ENCODE results near the gene LRPPRC. TPM values are rescaled to one million over a fixed set of nuclear protein-coding genes. Genes with fewer than 3 reads are reported as not detected.

LRPPRC gene
- total RNA-seq, 1 donor from 2014 or later = 52.1 TPM

DNA sequence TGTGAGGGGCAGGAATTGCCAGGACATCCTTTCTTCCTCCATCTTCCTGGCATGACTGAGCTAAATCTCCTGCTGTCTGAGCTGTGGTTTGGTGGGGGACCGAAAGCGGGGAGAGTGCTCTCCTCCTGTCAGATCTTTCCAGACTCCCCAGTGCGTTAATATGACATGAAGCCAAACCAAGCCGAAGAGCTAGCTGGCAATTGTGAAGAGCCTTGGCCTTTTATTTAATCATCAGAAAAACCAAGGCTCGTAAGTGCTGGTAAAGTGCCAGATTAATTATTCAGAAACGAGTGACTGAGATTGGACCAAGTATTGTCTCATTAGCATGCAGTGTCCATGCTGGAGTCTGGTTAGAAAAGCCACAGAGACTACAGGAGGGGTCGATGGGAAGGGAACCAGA is 14.5 kb upstream of the LRPPRC start:
- no peak overlapping the region for H3K4me3 Mint-ChIP-seq (ENCODE audit: unreplicated experiment)
- peaks cover 48% of the 10 kb centered on the region for H3K27me3 Mint-ChIP-seq (ENCODE audit: low read depth)
- no peak overlapping the region for H3K27ac Mint-ChIP-seq (ENCODE audit: unreplicated experiment)
- H3K9me3 Mint-ChIP-seq (ENCODE audit: low read depth) = no peaks in the 10 kb centered on the region
- no peak for DNase-seq (ENCODE audit: low spot score)
- H3K4me1 Mint-ChIP-seq (ENCODE audit: low read depth) = no peaks in the 10 kb centered on the region
- H3K36me3 Mint-ChIP-seq (ENCODE audit: low read depth) = peaks cover 2% of the 10 kb centered on the region
- TF ChIP-seq, protein P1, sequence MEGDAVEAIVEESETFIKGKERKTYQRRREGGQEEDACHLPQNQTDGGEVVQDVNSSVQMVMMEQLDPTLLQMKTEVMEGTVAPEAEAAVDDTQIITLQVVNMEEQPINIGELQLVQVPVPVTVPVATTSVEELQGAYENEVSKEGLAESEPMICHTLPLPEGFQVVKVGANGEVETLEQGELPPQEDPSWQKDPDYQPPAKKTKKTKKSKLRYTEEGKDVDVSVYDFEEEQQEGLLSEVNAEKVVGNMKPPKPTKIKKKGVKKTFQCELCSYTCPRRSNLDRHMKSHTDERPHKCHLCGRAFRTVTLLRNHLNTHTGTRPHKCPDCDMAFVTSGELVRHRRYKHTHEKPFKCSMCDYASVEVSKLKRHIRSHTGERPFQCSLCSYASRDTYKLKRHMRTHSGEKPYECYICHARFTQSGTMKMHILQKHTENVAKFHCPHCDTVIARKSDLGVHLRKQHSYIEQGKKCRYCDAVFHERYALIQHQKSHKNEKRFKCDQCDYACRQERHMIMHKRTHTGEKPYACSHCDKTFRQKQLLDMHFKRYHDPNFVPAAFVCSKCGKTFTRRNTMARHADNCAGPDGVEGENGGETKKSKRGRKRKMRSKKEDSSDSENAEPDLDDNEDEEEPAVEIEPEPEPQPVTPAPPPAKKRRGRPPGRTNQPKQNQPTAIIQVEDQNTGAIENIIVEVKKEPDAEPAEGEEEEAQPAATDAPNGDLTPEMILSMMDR (IDR thresholded peaks at IDR 0.05) = no peak

DNA sequence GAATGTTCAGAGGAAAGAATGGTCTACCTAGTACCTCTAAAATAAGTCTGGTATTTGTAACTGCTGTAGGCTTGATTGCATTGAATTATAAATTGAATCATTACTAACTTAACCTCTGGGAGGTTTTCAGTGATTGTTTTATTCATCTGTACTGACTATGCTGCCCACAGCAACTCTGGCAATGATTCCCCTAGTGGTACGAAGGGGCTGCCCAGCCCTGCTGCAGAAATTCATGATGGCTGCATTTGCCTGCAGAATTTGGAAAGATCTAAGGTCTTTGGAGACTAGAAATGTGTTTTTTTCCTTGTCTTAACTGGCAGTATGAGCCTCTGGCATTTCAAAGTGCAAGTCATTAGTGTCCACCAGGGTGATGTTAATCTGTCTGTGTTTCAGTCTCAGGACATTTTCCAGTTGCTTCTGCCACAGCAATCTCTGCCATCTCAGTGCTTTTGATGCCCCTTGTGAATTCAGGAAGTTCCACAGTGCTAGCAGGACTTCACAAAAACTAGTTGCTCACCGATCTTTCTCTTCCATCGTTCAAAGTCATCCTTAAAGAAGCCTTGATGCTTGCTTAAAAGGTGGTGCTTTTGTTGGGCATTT is 13.4 kb upstream of the LRPPRC start:
- Mint-ChIP-seq H3K27ac (ENCODE audit: unreplicated experiment) (no peak overlapping the region), H3K27me3 (ENCODE audit: low read depth) (peaks cover 41% of the 10 kb centered on the region), H3K4me1 (ENCODE audit: low read depth) (no peaks in the 10 kb centered on the region), H3K4me3 (ENCODE audit: unreplicated experiment) (no peak overlapping the region), H3K36me3 (ENCODE audit: low read depth) (peaks cover 2% of the 10 kb centered on the region), H3K9me3 (ENCODE audit: low read depth) (no peaks in the 10 kb centered on the region)
- TF ChIP-seq, protein P1 (IDR thresholded peaks at IDR 0.05) = no peak
- DNase-seq (ENCODE audit: low spot score) = no peak

DNA sequence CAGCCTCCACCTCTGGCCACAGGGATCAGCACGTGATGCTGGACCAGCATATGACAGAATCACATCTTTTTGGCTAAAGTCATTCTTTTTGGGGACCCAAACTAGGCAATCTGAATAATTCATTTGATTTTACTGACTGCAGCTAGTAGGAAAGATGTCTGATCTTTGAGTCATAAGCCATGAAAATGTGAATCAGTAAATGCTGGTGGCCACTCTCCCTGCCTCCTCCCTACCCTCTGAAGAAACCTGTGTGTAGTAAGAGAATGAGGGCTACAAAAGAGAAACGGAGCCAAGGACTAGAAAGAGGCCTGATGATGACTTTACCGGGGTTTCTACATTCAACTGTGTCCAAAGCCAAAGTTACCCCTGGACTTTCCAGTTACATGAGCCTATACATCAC is 10.1 kb upstream of the LRPPRC start:
- peaks cover 35% of the 10 kb centered on the region for H3K27me3 Mint-ChIP-seq (ENCODE audit: low read depth)
- no peaks in the 10 kb centered on the region for H3K36me3 Mint-ChIP-seq (ENCODE audit: low read depth)
- no peak for DNase-seq (ENCODE audit: low spot score)
- H3K27ac Mint-ChIP-seq (ENCODE audit: unreplicated experiment) = peak overlapping the region; percentile 10
- H3K4me1 Mint-ChIP-seq (ENCODE audit: low read depth) = no peaks in the 10 kb centered on the region
- H3K4me3 Mint-ChIP-seq (ENCODE audit: unreplicated experiment) = no peak overlapping the region
- H3K9me3 Mint-ChIP-seq (ENCODE audit: low read depth) = no peaks in the 10 kb centered on the region
- TF ChIP-seq, protein P1 (IDR thresholded peaks at IDR 0.05) = no peak

DNA sequence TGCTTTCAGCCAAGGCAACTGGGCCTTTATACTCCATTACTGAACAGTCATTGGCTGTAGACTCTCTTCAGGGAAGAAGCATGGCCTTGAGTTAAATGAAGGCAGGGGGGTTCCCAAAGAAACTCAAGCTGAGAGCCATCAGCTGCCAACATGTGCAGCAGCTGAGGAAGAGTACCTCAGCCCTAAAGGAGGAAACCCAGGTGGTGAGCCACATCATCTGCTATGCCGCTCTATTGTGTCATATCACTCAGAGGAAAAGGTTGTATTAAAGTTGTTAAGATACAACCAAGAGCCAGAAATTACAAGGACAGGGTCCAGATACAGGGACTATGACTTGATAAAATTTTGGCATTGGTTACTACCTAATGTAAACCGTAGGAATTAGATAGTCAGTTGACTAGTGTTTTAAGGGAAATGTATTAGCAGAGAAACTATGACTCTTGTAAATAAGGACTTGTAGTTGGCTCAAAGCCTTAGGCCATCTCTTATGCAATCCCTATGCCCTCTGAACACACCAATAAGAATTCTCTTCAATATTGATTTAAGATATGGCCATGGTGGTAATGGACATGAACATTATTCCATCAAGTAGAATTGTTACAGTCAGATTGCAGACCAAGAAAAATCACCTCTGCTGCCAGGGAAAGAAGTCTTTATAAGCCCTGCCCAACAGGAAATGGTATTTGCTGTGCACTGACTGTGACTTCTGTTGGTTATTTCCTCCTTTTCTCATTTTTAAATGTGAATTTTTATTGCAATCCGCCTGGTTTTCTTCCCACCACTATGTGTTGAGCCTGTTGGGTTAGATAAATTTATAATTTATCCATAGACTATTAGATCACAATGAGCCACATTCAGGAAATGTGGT is 9.2 kb upstream of the LRPPRC start:
- peaks cover 31% of the 10 kb centered on the region for H3K27me3 Mint-ChIP-seq (ENCODE audit: low read depth)
- no peaks in the 10 kb centered on the region for H3K4me1 Mint-ChIP-seq (ENCODE audit: low read depth)
- no peak overlapping the region for H3K4me3 Mint-ChIP-seq (ENCODE audit: unreplicated experiment)
- DNase-seq (ENCODE audit: low spot score) = no peak
- no peaks in the 10 kb centered on the region for H3K36me3 Mint-ChIP-seq (ENCODE audit: low read depth)
- TF ChIP-seq, protein P1 (IDR thresholded peaks at IDR 0.05) = no peak
- no peaks in the 10 kb centered on the region for H3K9me3 Mint-ChIP-seq (ENCODE audit: low read depth)
- no peak overlapping the region for H3K27ac Mint-ChIP-seq (ENCODE audit: unreplicated experiment)

DNA sequence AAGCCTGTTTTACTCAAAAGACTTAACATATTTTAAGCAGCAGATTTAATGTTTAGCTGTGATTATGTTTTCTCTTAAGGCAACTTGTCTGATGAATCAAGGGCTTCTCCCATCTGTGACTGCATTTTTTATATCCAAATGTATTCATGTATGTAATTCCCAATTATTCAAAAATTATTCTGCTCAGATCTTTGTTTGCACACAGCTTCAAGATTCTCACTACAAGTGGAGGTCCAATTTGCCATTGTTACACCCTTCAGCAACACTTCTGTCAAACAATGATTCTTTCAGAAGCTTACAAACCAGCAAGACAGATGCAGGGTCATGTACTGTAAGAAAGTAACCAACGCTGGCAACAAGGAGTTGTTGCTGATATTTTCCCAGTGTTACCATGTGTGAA is 5.9 kb upstream of the LRPPRC start:
- H3K36me3 Mint-ChIP-seq (ENCODE audit: low read depth) = no peaks in the 10 kb centered on the region
- H3K9me3 Mint-ChIP-seq (ENCODE audit: low read depth) = no peaks in the 10 kb centered on the region
- DNase-seq (ENCODE audit: low spot score) = no peak
- H3K4me1 Mint-ChIP-seq (ENCODE audit: low read depth) = no peaks in the 10 kb centered on the region
- no peak overlapping the region for H3K27ac Mint-ChIP-seq (ENCODE audit: unreplicated experiment)
- H3K27me3 Mint-ChIP-seq (ENCODE audit: low read depth) = peaks cover 15% of the 10 kb centered on the region
- TF ChIP-seq, protein P1 (IDR thresholded peaks at IDR 0.05) = no peak
- H3K4me3 Mint-ChIP-seq (ENCODE audit: unreplicated experiment) = no peak overlapping the region

Data from chondrocyte (in vitro differentiated cells).